Breast epithelium (tissue), 4 donors: ENCODE measurements around the gene POGK. TPM values are rescaled to one million over a fixed set of nuclear protein-coding genes. Genes with fewer than 3 reads are reported as not detected.

Experiments
- DNase-seq, 2 donors: peaks; one replicate each; pipeline ENCODE4 v3.0.0-alpha.2; 2019; ENCODE audit warnings: low spot score in 2 of 2
- H3K27ac ChIP-seq, 2 donors: fragments of 200-600 bp; sonication (generic) in 1 of 2; one replicate each; pipeline ENCODE4 v1.5.1; 2016 to 2019; ENCODE audit warnings: mild to moderate bottlenecking in 1 of 2
- H3K27me3 ChIP-seq, 2 donors: fragments of 200-600 bp; sonication (generic) in 1 of 2; one replicate each; pipeline versions ENCODE4 v1.5.1 to v1.6.0; 2017 to 2019; ENCODE audit warnings: control low read depth in 1 of 2, mild to moderate bottlenecking in 1 of 2
- H3K36me3 ChIP-seq: fragments of 200-600 bp; one replicate; pipeline ENCODE4 v1.5.1; 2019
- H3K4me1 ChIP-seq, 2 donors: fragments of 200-600 bp; sonication (generic); one replicate each; pipeline ENCODE4 v1.5.1; 2016 to 2019; ENCODE audit warnings: control low read depth in 1 of 2
- H3K4me3 ChIP-seq, 3 donors: fragments of 200-600 bp; sonication (generic); 1 replicate in 2 of 3; 2 replicates in 1 of 3; pipeline ENCODE4 v1.5.1; 2016 to 2019; ENCODE audit warnings: mild to moderate bottlenecking in 3 of 3, moderate library complexity in 2 of 3
- H3K9me3 ChIP-seq, 2 donors: fragments of 200-600 bp; sonication (generic) in 1 of 2; one replicate each; pipeline ENCODE4 v1.5.1; 2016 to 2019; ENCODE audit warnings: control low read depth in 1 of 2
- CTCF ChIP-seq, 3 donors: fragments of 450-650 bp; IDR thresholded peaks; one replicate each; pipeline ENCODE4 v1.5.1; 2016 to 2017; ENCODE audit warnings: antibody characterized with exemption in 3 of 3, mild to moderate bottlenecking in 3 of 3, moderate library complexity in 3 of 3
- POLR2A ChIP-seq: fragments of 450-650 bp; IDR thresholded peaks from one replicate; pipeline ENCODE4 v1.6.1; 2016; ENCODE audit warnings: antibody characterized with exemption, mild to moderate bottlenecking, moderate library complexity
- POLR2AphosphoS5 ChIP-seq, 3 donors: sonication (generic); formaldehyde crosslinking; IDR thresholded peaks; one replicate each; pipeline ENCODE4 v1.6.1; 2017; ENCODE audit warnings: antibody characterized with exemption in 3 of 3
- intact Hi-C: fragments of 100-400 bp; cut with DNase I; formaldehyde crosslinking; loops from one replicate; pipeline ENCODE4 v1.15.1; 2023; ENCODE audit warnings: low total_unique reads
- total RNA-seq, 3 donors: library from RNA; depleted of rRNA; stranded (reverse); fragments of >200 nt; gene quantifications; one replicate each; pipeline ENCODE4 v1.1.0, GENCODE V29; 2016

The POGK gene
- total RNA-seq, 3 donors from 2014 or later = 29.5 to 42.9 (median 29.8) TPM

GRCh38 chr1:166902279-166902678 lies 63.0 kb downstream of the POGK start:
- H3K27me3 ChIP-seq = no peaks in the 10 kb centered on the region
- H3K9me3 ChIP-seq = no peaks in the 10 kb centered on the region
- intact Hi-C loops = no loop called here
- no peak overlapping the region for H3K4me3 ChIP-seq
- no peak for DNase-seq
- TF ChIP-seq POLR2A (no peak), POLR2AphosphoS5 (IDR thresholded peaks at IDR 0.05) (no peak), CTCF (IDR thresholded peaks at IDR 0.05) (no peak)
- peak overlapping the region in 1 of 2 donors; percentile 56 for H3K27ac ChIP-seq
- no peaks in the 10 kb centered on the region for H3K4me1 ChIP-seq
- no peaks in the 10 kb centered on the region for H3K36me3 ChIP-seq

GRCh38 chr1:166903232-166903631 lies 64.0 kb downstream of the POGK start:
- H3K36me3 ChIP-seq = no peaks in the 10 kb centered on the region
- TF ChIP-seq CTCF (IDR thresholded peaks at IDR 0.05) = no peak
- no peak overlapping the region for H3K4me3 ChIP-seq
- intact Hi-C loops = no loop called here
- H3K27me3 ChIP-seq = no peaks in the 10 kb centered on the region
- no peak overlapping the region for H3K27ac ChIP-seq
- H3K4me1 ChIP-seq = no peaks in the 10 kb centered on the region
- H3K9me3 ChIP-seq = no peaks in the 10 kb centered on the region
- DNase-seq = no peak

GRCh38 chr1:166905136-166905535 lies 65.9 kb downstream of the POGK start:
- H3K36me3 ChIP-seq = no peaks in the 10 kb centered on the region
- no peak for TF ChIP-seq POLR2AphosphoS5 (IDR thresholded peaks at IDR 0.05)
- no peak for TF ChIP-seq POLR2A
- no peak for TF ChIP-seq CTCF (IDR thresholded peaks at IDR 0.05)
- DNase-seq = no peak
- H3K27ac ChIP-seq = peak overlapping the region in 1 of 2 donors; percentile 43
- intact Hi-C loops = no loop called here
- no peaks in the 10 kb centered on the region for H3K9me3 ChIP-seq
- no peaks in the 10 kb centered on the region for H3K27me3 ChIP-seq
- no peak overlapping the region for H3K4me3 ChIP-seq
- H3K4me1 ChIP-seq = no peaks in the 10 kb centered on the region

- Histone ChIP-seq H3K4me1 (no peaks in the 10 kb centered on the region), H3K36me3 (no peaks in the 10 kb centered on the region), H3K27me3 (no peaks in the 10 kb centered on the region), H3K9me3 (no peaks in the 10 kb centered on the region), H3K4me3 (no peak overlapping the region), H3K27ac (peak overlapping the region in 1 of 2 donors; percentile 43)
- intact Hi-C loops = no loop called here
- TF ChIP-seq POLR2A (no peak), POLR2AphosphoS5 (IDR thresholded peaks at IDR 0.05) (no peak), CTCF (IDR thresholded peaks at IDR 0.05) (no peak)
- no peak for DNase-seq
Measured at GRCh38 chr1:166905900-166906299, 66.6 kb downstream of the POGK start.

Other genes with a start within 250 kb of the POGK start
- gene TADA1, start 36.8 kb downstream of the POGK start, total RNA-seq = 10 to 100 TPM in 2 of 3 donors, 1 to 10 TPM in 1; 6.9 to 18.7 (median 14.1) TPM
- gene ILDR2, start 136.1 kb downstream of the POGK start, total RNA-seq = 1 to 10 TPM in 1 of 3 donors, not detected in 2; 1.9 TPM
- gene MAEL, start 149.8 kb downstream of the POGK start, total RNA-seq = under 1 TPM in 1 of 3 donors, not detected in 2; 0.15 TPM